Suppressor macrophage treated with lipopolysaccharide for 1 hour (primary cell): Measurements from ENCODE around the gene IL1B.
A peak's percentile ranks its signal among the peaks of the same experiment; 100 is the strongest.

Source experiments
- DNase-seq, 3 donors: peaks; one replicate each; pipeline ENCODE4 v3.0.0-alpha.2; 2020 to 2022

IL1B gene

GRCh38 chr2:112836695-112837117, at the start of gene IL1B:
Gene IL1B (minus strand): TSS chr2:112836779. CDS start chr2:112836229, 550 bp downstream.
- peak; percentile 90 to 99 (median 97) for DNase-seq

GRCh38 chr2:112886291-112886690, 49.7 kb upstream of the IL1B start:
- no peak for DNase-seq

- peak; percentile 84 to 97 (median 94) for DNase-seq
These were observed 48.9 kb upstream of the IL1B start for GRCh38 chr2:112885506-112885902.

GRCh38 chr2:112884869-112885505, 48.4 kb upstream of the IL1B start:
- peak; percentile 87 to 89 (median 89) for DNase-seq

- DNase-seq: peak in 2 of 3 donors; percentile 26 to 41
These were observed 47.1 kb upstream of the IL1B start for GRCh38 chr2:112883669-112884068.

- DNase-seq: peak; percentile 92 to 95 (median 93)
These were observed 44.8 kb upstream of the IL1B start for GRCh38 chr2:112881217-112881985.

GRCh38 chr2:112880696-112881095, 44.1 kb upstream of the IL1B start:
- peak; percentile 31 to 41 (median 37) for DNase-seq

- peak; percentile 87 to 94 (median 88) for DNase-seq
These were observed 43.5 kb upstream of the IL1B start for GRCh38 chr2:112880091-112880531.

GRCh38 chr2:112879491-112880041, 43.0 kb upstream of the IL1B start:
- DNase-seq: peak in 2 of 3 donors; percentile 21 to 52

GRCh38 chr2:112877423-112877822, 40.8 kb upstream of the IL1B start:
- DNase-seq: peak in 1 of 3 donors; percentile 8

- DNase-seq: peak; percentile 46 to 66 (median 54)
These were observed 40.4 kb upstream of the IL1B start for GRCh38 chr2:112876971-112877361.

- DNase-seq: no peak
These were observed 39.8 kb upstream of the IL1B start for GRCh38 chr2:112876257-112876970.

GRCh38 chr2:112870841-112871835, 34.6 kb upstream of the IL1B start:
- DNase-seq: peak; percentile 52 to 66 (median 60)

- DNase-seq: peak; percentile 66 to 67 (median 67)
These were observed 32.8 kb upstream of the IL1B start for GRCh38 chr2:112869258-112869842.

- no peak for DNase-seq
These were observed 31.4 kb upstream of the IL1B start for GRCh38 chr2:112867701-112868631.

- no peak for DNase-seq
These were observed 29.7 kb upstream of the IL1B start for GRCh38 chr2:112866128-112866835.

GRCh38 chr2:112864072-112864471, 27.5 kb upstream of the IL1B start:
- no peak for DNase-seq

GRCh38 chr2:112859406-112860183, 23.0 kb upstream of the IL1B start:
- DNase-seq: peak in 1 of 3 donors; percentile 28

- DNase-seq: no peak
These were observed 14.0 kb upstream of the IL1B start for GRCh38 chr2:112850588-112850987.
